HEK293 (cell line): ENCODE results near the gene MT1F.
"Not testable (repeated sequence)": the region's sequence is repeated elsewhere in the genome, so short reads cannot be mapped to it uniquely, and the experiment has no call there.

ENCODE experiments used
- CTCF ChIA-PET: fragments of 350-600 bp; formaldehyde crosslinking; extraction: SDS; loops from one replicate; lab custom pipeline; 2021; ENCODE audit warnings: antibody characterized with exemption; lab: Yijun Ruan, JAX
- POLR2A ChIA-PET: fragments of 300-600 bp; formaldehyde crosslinking; extraction: SDS; loops from one replicate; lab custom pipeline; 2020; ENCODE audit warnings: antibody characterized with exemption, inconsistent platforms; lab: Yijun Ruan, JAX
- H3K27ac ChIP-seq: fragments of 200-500 bp; sonication (Bioruptor generic); 2 replicates; pipeline ENCODE4 v1.5.1; 2014; ENCODE audit warnings: low read depth, low read length, control low read depth, inconsistent platforms; ENCODE audit errors: extremely low read depth
- H3K36me3 ChIP-seq, 2 experiments: fragments of 200-500 bp in 1 of 2; sonication (Bioruptor generic) in 1 of 2; 1 replicate in 1 of 2; 2 replicates in 1 of 2; pipeline ENCODE4 v1.5.1; 2014 to 2017; ENCODE audit warnings: inconsistent platforms in 2 of 2, low read length in 2 of 2; ENCODE audit not compliant: control insufficient read depth in 2 of 2, insufficient read depth in 1 of 2
- H3K4me1 ChIP-seq: fragments of 200-500 bp; sonication (Bioruptor generic); 2 replicates; pipeline ENCODE4 v1.5.1; 2014; ENCODE audit warnings: mild to moderate bottlenecking, low read length, inconsistent platforms; ENCODE audit not compliant: control insufficient read depth, insufficient read depth
- H3K4me3 ChIP-seq: 2 replicates; pipeline ENCODE4 v1.5.1; 2011; ENCODE audit warnings: low read depth, mild to moderate bottlenecking, control low read depth, low read length, moderate library complexity
- H3K9me3 ChIP-seq: fragments of 200-500 bp; sonication (Bioruptor generic); 2 replicates; pipeline ENCODE4 v1.5.1; 2014; ENCODE audit warnings: low read depth, low read length, inconsistent platforms; ENCODE audit not compliant: control insufficient read depth, insufficient read depth
- AEBP2 ChIP-seq: fragments of 450-650 bp; formaldehyde crosslinking; IDR thresholded peaks from 2 replicates; pipeline ENCODE4 v1.5.1; 2016; ENCODE audit warnings: missing biosample characterization, missing genetic modification characterization, borderline replicate concordance
- GLIS1 ChIP-seq: fragments of 450-650 bp; formaldehyde crosslinking; IDR thresholded peaks from 2 replicates; pipeline ENCODE4 v1.5.1; 2016; ENCODE audit warnings: missing biosample characterization, missing genetic modification characterization
- MYNN ChIP-seq: fragments of 450-650 bp; formaldehyde crosslinking; IDR thresholded peaks from 2 replicates; pipeline ENCODE4 v1.5.1; 2016; ENCODE audit warnings: missing biosample characterization, missing genetic modification characterization, borderline replicate concordance
- SALL2 ChIP-seq: fragments of 450-650 bp; formaldehyde crosslinking; IDR thresholded peaks from 2 replicates; pipeline ENCODE4 v1.5.0; 2017; ENCODE audit warnings: missing biosample characterization, mild to moderate bottlenecking, missing genetic modification characterization, borderline replicate concordance
- ZBTB17 ChIP-seq: fragments of 450-650 bp; formaldehyde crosslinking; IDR thresholded peaks from 2 replicates; pipeline ENCODE4 v1.5.1; 2016; ENCODE audit warnings: missing biosample characterization, missing genetic modification characterization
- ZNF146 ChIP-seq: fragments of 450-650 bp; formaldehyde crosslinking; IDR thresholded peaks from 2 replicates; pipeline ENCODE4 v1.5.1; 2016; ENCODE audit warnings: missing biosample characterization, missing genetic modification characterization
- ZNF214 ChIP-seq: fragments of 450-650 bp; formaldehyde crosslinking; IDR thresholded peaks from 2 replicates; pipeline ENCODE4 v1.5.1; 2017; ENCODE audit warnings: missing biosample characterization, mild to moderate bottlenecking, missing genetic modification characterization, borderline replicate concordance
- ZNF248 ChIP-seq: fragments of 450-650 bp; formaldehyde crosslinking; IDR thresholded peaks from 2 replicates; pipeline ENCODE4 v1.5.1; 2017; ENCODE audit warnings: missing biosample characterization, missing genetic modification characterization
- ZNF266 ChIP-seq: fragments of 450-650 bp; formaldehyde crosslinking; IDR thresholded peaks from 2 replicates; pipeline ENCODE4 v1.5.1; 2016; ENCODE audit warnings: missing biosample characterization, missing genetic modification characterization, low read depth
- ZNF302 ChIP-seq: fragments of 450-650 bp; formaldehyde crosslinking; IDR thresholded peaks from 2 replicates; pipeline ENCODE4 v1.5.1; 2016; ENCODE audit warnings: missing biosample characterization, missing genetic modification characterization, low read depth
- ZNF324 ChIP-seq: fragments of 450-650 bp; formaldehyde crosslinking; IDR thresholded peaks from 2 replicates; pipeline ENCODE4 v1.5.1; 2016; ENCODE audit warnings: missing biosample characterization, missing genetic modification characterization
- ZNF391 ChIP-seq: fragments of 450-650 bp; formaldehyde crosslinking; IDR thresholded peaks from 2 replicates; pipeline ENCODE4 v1.5.1; 2016; ENCODE audit warnings: low read depth, missing biosample characterization, missing genetic modification characterization, borderline replicate concordance
- ZNF416 ChIP-seq: fragments of 450-650 bp; formaldehyde crosslinking; IDR thresholded peaks from 2 replicates; pipeline ENCODE4 v1.5.1; 2016; ENCODE audit warnings: missing biosample characterization, missing genetic modification characterization
- ZNF473 ChIP-seq: fragments of 450-650 bp; formaldehyde crosslinking; IDR thresholded peaks from 2 replicates; pipeline ENCODE4 v1.5.1; 2017; ENCODE audit warnings: missing biosample characterization, missing genetic modification characterization
- ZNF530 ChIP-seq: fragments of 450-650 bp; formaldehyde crosslinking; IDR thresholded peaks from 2 replicates; pipeline ENCODE4 v1.5.1; 2016; ENCODE audit warnings: low read depth, missing biosample characterization, missing genetic modification characterization
- ZNF677 ChIP-seq: fragments of 450-650 bp; IDR thresholded peaks from 2 replicates; pipeline ENCODE4 v1.5.0; 2018; ENCODE audit warnings: missing biosample characterization, mild to moderate bottlenecking, missing genetic modification characterization, moderate library complexity
- ZNF692 ChIP-seq: fragments of 450-650 bp; formaldehyde crosslinking; IDR thresholded peaks from 2 replicates; pipeline ENCODE4 v1.5.1; 2016; ENCODE audit warnings: missing biosample characterization, missing genetic modification characterization
- ZNF776 ChIP-seq: fragments of 450-650 bp; formaldehyde crosslinking; IDR thresholded peaks from 2 replicates; pipeline ENCODE4 v1.5.0; 2017; ENCODE audit warnings: missing biosample characterization, missing genetic modification characterization, borderline replicate concordance
- TF ChIP-seq, protein P1 (sequence below): sonication (generic); formaldehyde crosslinking; IDR thresholded peaks from 2 replicates; pipeline ENCODE4 v1.8.1; 2022; ENCODE audit warnings: mild to moderate bottlenecking, moderate library complexity, missing genetic modification reagents
- TF ChIP-seq, protein P2 (sequence below): fragments of 450-650 bp; formaldehyde crosslinking; IDR thresholded peaks from 2 replicates; pipeline ENCODE4 v1.5.1; 2017; ENCODE audit warnings: missing biosample characterization, missing genetic modification characterization

Gene MT1F

GRCh38 chr16:56674570-56674969 is 16.8 kb downstream of the MT1F start:
- H3K36me3 ChIP-seq, H3K4me1 ChIP-seq, H3K9me3 ChIP-seq, POLR2A ChIA-PET, H3K4me3 ChIP-seq, H3K27ac ChIP-seq: not testable (repeated sequence)
- CTCF ChIA-PET = interaction anchor here (0.7 to 3.4 kb wide), 5 partner anchors 10 to 98 kb away, joined by 3 to 31 read pairs (median 5); no protein-coding TSS in a partner anchor

DNA sequence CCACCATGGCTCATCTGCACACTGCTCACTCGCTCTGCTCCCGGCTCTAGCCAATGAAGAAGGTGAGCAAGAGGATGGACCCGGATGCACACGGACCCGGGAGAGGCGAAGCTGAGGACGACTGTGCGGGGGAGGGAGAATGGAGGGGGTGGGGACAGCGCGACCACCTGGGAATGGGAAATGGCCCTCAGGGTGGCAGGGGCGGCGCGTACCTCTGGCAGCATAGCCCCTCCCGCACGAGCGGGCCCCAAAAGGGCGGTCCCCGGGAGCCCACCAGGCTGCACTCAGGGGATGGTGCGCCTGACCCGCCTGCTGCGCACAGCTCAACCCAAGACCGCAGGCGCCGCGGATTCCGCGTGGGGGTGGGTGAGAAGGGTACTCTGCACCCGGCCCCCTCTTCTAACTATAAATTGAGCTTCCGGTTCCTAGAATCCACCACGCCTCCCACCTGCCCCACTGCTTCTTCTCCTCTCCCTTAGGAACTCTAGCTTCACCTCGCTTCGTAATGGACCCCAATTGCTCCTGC is 18.0 kb downstream of the MT1F start:
- H3K4me3 ChIP-seq = no peak overlapping the region
- no peaks in the 10 kb centered on the region for H3K4me1 ChIP-seq
- TF ChIP-seq ZBTB17 (tag by site-specific recombination) (no peak), GLIS1 (tag by site-specific recombination) (no peak), SALL2 (no peak), ZNF473 (tag by site-specific recombination) (no peak), ZNF214 (tag by site-specific recombination) (no peak), AEBP2 (tag by site-specific recombination) (no peak), ZNF776 (no peak), ZNF266 (tag by site-specific recombination) (no peak)
- no peaks in the 10 kb centered on the region for H3K9me3 ChIP-seq
- CTCF ChIA-PET = interaction anchor here (0.6 to 1.1 kb wide), 3 partner anchors 26 to 75 kb away, joined by 3 to 4 read pairs (median 3); no protein-coding TSS in a partner anchor
- H3K36me3 ChIP-seq = no peaks in the 10 kb centered on the region
- H3K27ac ChIP-seq = no peak overlapping the region
- POLR2A ChIA-PET = interaction anchor here (1.1 kb wide), 1 partner anchor 62 kb away, joined by 3 read pairs; no protein-coding TSS in a partner anchor

DNA sequence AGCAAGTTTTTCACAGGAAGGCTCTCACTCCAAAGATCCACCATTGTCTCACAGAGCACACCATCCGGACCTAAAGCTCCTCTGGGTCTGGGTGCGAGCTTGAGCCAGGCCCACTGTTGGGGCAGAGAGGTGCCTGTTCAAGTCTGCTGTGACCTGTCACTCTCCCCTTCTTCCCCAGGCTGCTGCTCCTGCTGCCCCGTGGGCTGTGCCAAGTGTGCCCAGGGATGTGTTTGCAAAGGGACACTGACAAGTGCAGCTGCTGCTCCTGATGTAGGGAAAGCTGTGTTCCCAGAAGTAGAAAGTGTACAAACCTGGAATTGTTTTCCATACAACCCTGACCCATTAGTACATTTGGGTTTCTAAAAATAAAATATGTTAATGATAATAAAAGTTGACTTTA is 19.7 kb downstream of the MT1F start:
- Histone ChIP-seq H3K27ac (no peak overlapping the region), H3K9me3 (no peaks in the 10 kb centered on the region), H3K4me1 (peaks cover 1% of the 10 kb centered on the region), H3K36me3 (no peaks in the 10 kb centered on the region), H3K4me3 (no peak overlapping the region)
- TF ChIP-seq ZNF692 (tag by site-specific recombination) (no peak), ZNF776 (no peak), ZNF530 (tag by site-specific recombination) (no peak), ZNF302 (no peak), ZNF248 (tag by site-specific recombination) (no peak), MYNN (tag by site-specific recombination) (no peak), ZNF416 (tag by site-specific recombination) (no peak), ZNF146 (tag by site-specific recombination) (no peak), ZNF677 (tag by site-specific recombination) (no peak), ZNF391 (no peak), ZNF473 (tag by site-specific recombination) (no peak), ZNF324 (tag by site-specific recombination) (no peak)
- TF ChIP-seq, protein P1, sequence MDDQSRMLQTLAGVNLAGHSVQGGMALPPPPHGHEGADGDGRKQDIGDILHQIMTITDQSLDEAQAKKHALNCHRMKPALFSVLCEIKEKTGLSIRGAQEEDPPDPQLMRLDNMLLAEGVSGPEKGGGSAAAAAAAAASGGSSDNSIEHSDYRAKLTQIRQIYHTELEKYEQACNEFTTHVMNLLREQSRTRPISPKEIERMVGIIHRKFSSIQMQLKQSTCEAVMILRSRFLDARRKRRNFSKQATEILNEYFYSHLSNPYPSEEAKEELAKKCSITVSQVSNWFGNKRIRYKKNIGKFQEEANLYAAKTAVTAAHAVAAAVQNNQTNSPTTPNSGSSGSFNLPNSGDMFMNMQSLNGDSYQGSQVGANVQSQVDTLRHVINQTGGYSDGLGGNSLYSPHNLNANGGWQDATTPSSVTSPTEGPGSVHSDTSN (CRISPR knock-in tag) = no peak
- TF ChIP-seq, protein P2, sequence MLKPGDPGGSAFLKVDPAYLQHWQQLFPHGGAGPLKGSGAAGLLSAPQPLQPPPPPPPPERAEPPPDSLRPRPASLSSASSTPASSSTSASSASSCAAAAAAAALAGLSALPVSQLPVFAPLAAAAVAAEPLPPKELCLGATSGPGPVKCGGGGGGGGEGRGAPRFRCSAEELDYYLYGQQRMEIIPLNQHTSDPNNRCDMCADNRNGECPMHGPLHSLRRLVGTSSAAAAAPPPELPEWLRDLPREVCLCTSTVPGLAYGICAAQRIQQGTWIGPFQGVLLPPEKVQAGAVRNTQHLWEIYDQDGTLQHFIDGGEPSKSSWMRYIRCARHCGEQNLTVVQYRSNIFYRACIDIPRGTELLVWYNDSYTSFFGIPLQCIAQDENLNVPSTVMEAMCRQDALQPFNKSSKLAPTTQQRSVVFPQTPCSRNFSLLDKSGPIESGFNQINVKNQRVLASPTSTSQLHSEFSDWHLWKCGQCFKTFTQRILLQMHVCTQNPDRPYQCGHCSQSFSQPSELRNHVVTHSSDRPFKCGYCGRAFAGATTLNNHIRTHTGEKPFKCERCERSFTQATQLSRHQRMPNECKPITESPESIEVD (tag by site-specific recombination) = no peak
- ChIA-PET POLR2A (no interaction called here), CTCF (interaction anchor here (0.7 to 1.6 kb wide), 3 partner anchors 24 to 74 kb away, joined by 3 to 12 read pairs (median 3); no protein-coding TSS in a partner anchor)
